MV-4-11 (cell line): ENCODE measurements around the gene USE1.
"Not testable (repeated sequence)": the region's sequence is repeated elsewhere in the genome, so short reads cannot be mapped to it uniquely, and the experiment has no call there.

Source experiments
- DNase-seq: peaks from one replicate; lab custom pipeline; 2025; lab: John Stamatoyannopoulos, UW

Gene USE1, protein sequence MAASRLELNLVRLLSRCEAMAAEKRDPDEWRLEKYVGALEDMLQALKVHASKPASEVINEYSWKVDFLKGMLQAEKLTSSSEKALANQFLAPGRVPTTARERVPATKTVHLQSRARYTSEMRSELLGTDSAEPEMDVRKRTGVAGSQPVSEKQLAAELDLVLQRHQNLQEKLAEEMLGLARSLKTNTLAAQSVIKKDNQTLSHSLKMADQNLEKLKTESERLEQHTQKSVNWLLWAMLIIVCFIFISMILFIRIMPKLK

DNA sequence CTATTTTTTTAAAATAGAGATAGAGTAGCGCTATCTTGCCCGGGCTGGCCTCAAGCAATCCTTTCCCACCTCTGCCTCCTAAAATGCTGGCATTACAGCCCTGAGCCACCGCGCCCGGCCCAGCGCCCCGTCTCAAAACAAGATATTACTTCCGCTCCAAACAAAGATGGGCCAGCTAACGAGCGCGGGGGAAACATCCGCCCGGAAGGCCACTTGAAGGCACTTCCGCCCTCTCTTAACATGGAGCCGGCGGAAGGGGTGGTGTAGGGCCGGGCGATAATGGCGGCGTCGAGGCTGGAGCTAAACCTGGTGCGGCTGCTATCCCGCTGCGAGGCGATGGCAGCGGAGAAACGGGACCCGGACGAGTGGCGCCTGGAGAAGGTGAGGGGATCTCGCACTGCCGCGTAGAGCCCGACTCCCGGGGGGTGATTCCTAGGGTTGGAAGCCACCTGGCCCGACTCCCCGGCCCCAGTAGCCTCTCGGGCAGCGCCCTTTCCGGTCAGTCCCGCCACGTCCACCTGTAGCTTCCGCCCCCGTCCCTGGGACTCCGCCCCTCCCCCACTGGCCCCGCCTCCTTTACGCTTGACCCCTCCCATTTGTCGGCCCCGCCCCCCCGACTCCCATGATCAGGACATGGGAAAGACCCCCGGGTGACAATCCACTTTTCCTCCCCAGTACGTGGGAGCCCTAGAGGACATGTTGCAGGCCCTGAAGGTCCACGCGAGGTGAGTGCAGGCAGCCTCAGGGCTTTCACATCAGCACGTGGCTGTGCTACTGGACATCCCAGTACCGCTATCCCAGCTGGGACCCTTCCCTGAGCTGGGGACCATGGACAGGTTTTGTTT is at the start of gene USE1:
TSS of gene USE1 (plus strand) at position 231 of the 845 bp plus-strand sequence. CDS start at position 280, 49 bp downstream.
- DNase-seq: peak; percentile 95

DNA sequence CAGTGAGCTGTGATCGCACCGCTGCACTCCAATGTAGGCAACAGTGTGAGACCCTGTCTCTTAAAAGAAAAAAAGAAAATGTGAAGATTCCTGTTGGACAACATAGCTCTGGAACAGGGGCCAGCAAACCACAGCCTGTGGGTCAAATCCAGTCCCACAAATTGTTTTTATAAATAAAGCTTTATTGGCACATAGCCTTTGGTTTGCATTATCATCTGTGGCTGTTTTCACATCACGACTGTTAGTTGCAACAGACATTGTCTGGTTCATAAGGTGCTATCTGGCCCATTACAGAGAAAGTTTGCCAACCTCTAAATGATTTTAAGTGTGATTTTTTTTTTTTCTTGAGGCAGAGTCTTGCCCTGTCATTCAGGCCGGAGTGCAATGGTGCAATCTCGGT is 49.4 kb upstream of the USE1 start:
- DNase-seq: no peak

DNA sequence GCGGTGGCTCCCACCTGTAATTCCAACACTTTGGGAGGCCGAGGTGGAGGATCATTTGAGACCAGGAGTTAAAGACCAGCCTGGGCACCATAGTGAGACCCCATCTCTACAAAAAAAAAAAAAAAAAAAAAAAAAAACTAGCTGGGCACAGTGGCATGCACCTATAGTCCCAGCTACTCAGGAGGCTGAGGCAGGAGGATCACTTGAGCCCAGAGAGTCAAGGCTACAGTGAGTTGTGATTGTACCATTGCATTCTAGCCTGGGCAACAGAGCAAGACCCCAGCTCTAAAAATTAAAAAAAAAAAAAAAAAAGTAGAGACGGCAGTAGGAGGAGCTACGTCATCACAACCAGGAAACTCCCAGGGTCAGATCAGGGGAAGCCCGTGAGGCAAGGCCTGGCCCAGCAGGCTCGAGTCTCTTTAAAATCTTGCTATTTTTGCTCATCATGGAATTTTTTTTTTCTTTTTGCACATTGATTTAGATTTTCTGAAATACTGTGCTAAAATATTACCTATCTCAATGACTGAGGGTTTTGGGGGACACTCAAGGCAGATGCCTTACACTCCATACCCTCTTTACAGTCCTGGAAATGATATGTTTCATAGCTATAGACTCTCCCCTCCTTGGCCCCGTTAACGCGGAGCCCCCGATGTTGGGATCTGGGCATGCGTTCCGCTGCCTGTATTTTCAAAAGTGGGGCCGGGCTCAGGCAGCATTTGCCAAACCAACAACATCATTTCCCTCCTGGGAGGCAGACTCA is 44.4 kb upstream of the USE1 start:
- DNase-seq: no peak

DNA sequence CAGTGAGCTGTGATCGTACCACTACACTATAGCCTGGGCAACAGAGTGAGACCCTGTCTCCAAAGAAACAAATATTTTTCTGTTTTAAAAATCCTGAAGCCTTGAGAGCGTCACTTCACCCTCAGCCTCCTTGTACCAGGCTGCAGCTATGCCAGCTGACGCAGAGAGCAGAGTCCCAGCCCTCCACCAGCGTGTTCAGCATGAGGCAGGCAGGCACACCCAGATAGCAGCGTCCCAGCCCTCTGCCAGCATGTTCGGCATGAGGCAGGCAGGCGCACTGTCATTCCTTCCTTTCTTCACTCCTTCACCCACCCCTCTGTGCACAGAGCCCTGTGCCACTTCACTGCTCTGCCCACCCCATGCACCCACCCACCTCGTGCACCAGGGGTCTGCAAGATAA is 43.3 kb upstream of the USE1 start:
- no peak for DNase-seq

DNA sequence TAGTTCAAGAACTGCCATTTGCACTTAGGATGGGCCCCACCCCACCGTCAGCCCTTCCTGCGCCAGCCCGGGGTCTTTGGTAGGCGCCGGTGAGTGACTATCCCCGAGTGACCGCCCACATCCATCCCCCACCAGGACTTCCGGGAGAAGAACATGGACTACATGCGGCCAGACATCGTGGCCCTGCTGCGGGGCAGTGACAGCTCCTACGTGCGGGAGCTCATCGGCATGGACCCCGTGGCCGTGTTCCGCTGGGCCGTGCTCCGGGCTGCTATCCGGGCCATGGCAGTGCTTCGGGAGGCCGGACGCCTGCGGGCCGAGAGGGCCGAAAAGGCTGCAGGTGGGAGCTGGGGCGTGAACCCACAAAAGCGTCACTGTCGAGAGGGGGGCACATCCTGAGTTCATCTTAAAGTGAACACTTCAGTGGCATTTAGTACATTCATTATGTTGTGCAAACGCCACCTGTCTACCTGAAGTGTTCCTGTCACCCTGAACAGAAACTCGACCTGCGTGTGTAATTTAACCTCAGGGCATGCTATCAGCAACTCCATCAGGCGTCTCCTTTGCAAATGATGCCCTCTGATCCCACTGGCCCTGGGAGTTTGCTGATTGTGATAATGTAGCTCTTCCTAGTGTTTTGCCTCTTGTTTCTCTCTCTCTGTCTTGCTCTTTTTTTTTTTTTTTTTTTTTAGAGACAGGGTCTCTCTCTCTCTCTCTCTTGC is 42.4 kb upstream of the USE1 start:
- DNase-seq: no peak

DNA sequence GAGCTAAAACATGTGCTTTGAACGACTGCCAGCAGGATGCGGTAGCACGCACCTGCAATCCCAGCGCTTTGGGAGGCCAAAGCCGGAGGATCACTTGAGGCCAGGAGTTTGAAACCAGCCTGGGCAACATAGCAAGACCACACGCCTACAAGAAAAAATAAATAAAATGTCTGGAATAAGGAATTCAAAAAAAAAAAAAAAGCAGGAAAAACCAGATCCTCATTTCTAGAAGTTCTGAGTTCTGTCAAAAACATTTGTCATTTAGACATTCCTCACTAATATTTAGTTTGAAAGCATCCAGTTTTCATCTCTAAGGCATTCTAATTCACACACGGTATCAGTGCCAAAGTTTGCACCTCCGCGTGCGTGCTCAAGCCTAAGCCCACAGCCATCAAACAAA is 36.9 kb upstream of the USE1 start:
- DNase-seq: no peak

DNA sequence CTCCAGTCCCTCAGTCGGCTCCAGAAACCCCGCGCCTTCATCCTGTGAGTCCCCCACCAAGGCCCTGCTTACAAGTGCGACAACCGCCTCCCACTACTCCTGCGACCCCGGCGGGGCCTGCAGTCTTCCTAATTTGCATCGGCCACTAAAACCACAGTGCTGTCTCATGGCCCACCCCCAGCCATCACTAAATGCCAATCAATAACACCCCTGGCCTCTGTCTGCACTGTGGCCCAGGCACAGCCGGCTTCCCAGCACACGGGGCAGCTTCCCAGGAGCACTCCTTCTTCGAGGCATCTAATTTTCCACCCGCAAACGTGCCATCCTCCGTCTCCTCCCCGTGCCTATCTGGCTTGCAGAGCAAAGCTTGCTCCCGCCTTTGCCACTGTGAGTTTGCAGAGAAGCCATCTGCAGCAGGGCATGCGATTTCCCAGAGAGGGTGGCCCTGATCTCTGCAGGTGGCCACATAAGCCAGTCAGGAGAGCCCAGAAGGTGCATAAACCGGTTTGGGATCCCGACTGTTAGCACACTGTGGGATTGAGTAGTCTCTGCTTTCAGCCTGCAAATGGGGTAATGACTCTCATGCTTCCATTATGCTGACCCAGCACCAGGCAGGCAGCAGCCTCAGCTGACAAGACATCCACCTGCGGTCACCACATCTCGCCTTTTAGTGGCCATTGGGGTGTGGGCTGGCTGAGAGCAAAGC is 34.0 kb upstream of the USE1 start:
- DNase-seq: no peak

DNA sequence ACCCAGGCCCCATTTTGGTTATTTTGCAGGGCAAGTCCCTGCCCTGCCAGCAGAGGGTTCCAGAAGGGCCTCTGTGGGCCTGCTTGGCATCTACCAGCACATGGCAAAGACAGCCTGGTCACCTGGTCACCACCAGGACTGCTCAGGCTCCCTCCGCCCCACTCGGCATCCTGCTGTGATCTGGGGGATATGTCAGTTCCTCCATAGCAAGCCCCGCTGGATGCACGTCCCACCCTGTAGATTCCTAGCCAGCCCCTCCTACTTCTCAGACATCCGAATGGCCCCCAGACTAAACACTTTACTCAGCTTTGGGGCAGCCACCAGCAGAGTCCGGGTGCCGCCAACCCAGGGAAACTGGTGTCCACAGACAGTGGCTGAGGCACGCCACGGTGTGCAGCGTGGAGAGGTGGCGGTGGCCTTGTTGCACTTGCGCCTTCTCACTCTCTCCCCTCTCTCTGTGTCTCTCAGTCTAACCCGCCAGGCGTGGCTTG is 31.8 kb upstream of the USE1 start:
- DNase-seq: peak; percentile 74

DNA sequence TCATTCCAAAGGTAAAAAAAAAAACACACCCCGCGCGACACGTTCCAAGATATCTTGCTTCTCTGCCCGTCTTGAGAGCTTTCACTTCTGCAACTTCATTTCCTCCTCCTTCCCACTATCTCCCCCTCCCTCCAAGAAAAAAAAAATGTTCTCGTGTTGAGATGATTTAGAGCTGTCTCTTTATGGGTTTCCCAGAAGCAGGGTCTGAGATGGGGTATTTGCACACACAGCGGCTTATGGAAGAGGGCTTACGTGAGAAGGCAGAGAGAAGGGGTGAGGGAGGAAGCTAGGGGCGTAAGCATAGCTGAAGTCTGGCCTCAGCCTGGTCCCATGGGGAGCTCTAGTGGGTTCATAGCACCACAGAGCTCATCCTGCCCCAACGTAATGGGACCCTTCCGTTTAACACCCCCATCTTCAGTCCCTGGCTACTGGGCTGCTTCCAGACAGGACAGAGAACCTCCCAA is 31.3 kb upstream of the USE1 start:
- peak; percentile 97 for DNase-seq

DNA sequence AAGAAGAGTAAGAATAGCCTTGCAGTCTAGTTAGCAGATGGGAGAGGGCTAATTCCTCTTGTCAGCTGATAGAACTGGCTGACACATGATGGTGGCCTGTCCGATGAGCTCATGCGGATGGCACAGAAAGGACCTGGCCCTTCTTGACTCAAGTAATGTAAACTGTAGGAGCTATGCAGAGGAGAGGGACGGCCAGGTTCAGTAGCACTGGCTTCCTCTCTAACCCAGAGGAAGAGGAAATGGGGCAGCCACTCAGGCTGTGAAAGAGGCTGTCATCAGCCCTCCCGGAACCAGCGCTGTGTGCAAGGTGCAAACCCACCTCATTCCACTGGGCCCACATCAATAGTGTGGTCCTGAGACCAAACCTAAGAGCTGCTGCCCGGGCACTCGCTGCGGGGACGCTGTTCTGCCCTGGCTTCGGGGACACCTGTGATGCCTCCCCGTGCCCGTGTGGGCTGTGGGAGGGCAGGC is 30.8 kb upstream of the USE1 start:
- peak; percentile 79 for DNase-seq

DNA sequence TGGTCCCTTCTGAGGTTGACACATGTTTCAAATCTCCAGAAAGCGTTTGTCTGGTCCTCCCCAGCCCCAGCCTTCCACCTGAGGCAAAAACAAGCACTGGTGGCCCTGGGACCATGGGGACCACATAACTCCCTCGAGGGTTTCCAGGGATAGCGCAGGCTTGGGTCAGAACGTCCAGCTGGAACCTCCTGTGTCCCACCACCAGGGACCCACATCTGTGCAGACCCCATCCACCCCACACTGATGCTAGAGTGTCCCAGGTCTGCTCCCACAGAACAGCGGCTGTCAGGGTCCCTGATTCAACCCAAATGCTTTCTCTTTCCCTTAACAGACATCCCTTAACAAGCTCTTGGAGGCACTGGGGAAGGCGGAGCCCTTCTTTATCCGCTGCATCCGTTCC is 29.6 kb upstream of the USE1 start:
- DNase-seq: no peak

DNA sequence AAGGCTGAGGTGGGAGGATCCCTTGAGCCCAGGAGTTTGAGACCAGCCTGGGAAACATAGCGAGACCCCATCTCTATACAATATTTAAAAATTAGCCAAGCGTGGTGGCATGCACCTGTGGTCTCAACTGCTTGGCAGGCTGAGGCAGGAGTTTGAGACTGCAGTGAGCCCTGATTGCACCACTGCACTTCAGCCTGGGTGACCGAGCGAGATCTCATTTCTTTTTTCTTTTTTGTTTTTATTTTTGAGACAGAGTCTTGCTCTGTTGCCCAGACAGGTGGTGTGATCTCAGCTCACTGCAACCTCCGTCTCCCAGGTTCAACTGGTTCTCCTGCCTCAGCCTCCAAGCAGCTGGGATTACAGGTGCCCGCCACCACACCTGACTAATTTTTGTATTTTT is 23.4 kb upstream of the USE1 start:
- not testable (repeated sequence) for DNase-seq

DNA sequence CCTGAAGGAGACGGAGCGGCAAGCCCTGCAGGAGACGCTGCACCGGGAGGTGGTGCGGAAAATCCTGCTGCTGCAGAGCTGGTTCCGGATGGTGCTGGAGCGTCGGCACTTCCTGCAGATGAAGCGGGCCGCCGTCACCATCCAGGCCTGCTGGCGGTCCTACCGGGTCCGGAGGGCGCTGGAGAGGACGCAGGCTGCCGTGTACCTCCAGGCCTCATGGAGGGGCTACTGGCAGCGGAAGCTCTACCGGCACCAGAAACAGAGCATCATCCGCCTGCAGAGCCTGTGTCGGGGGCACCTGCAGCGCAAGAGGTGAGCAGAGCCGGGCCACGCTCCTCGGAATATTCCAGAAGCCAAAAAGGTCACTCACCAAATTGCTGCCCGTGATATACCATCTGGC is 22.4 kb upstream of the USE1 start:
- no peak for DNase-seq

DNA sequence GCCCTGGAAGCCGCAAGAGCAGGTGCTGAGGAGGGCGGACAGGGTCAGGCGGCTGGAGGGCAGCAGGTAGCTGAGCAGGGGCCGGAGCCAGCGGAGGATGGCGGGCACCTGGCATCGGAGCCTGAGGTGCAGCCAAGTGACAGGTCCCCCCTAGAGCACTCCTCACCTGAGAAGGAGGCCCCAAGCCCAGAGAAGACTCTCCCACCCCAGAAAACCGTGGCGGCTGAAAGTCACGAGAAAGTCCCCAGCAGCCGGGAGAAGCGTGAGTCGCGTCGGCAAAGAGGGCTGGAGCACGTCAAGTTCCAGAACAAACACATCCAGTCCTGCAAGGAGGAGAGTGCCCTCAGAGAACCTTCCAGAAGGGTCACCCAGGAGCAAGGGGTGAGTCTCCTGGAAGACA is 20.5 kb upstream of the USE1 start:
- DNase-seq: no peak

DNA sequence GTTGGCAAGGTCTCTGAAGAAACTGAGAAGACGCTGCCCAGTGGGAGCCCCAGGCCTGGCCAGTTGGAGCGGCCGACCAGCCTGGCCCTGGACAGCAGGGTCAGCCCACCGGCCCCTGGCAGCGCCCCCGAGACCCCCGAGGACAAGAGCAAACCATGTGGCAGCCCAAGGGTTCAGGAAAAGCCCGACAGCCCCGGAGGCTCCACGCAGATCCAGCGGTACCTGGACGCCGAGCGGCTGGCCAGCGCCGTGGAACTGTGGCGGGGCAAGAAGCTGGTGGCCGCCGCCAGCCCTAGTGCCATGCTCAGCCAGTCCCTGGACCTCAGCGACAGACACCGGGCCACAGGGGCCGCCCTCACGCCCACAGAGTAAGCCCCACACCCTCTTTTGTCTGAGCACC is 20.1 kb upstream of the USE1 start:
- DNase-seq: no peak

DNA sequence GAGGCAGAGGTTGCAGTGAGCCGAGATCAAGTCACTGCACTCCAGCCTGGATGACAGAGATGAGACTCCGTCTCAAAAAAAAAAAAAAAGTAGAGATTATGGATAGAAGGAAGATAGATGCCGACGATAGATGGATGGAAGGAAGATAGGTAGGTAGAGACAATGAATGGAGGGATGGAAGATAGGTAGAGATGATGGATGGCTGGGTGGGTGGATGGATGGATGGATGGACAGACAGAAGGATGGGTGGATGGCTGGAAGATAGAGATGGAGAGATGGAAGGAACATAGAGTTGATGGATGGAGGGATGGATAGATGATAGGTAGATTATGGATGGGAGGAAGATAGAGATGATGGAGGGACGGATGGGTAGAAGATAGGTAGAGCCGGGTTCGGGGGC is 18.5 kb upstream of the USE1 start:
- no peak for DNase-seq

DNA sequence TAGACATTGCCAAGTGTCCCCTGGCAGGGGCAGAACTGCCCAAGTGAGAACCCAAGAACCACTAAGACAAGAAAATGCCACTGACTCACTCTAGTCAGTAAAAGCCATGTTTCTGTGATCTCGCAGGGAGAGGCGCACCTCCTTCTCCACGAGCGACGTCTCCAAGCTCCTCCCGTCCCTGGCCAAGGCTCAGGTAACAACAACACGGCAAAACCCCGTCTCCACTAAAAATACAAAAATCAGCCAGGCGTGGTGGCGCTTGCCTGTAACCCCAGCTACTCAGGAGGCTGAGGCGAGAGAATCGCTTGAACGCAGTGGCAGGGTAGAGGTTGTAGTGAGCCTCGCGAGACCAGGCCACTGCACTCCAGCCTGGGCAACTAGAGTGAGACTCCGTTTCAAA is 17.5 kb upstream of the USE1 start:
- DNase-seq: no peak

DNA sequence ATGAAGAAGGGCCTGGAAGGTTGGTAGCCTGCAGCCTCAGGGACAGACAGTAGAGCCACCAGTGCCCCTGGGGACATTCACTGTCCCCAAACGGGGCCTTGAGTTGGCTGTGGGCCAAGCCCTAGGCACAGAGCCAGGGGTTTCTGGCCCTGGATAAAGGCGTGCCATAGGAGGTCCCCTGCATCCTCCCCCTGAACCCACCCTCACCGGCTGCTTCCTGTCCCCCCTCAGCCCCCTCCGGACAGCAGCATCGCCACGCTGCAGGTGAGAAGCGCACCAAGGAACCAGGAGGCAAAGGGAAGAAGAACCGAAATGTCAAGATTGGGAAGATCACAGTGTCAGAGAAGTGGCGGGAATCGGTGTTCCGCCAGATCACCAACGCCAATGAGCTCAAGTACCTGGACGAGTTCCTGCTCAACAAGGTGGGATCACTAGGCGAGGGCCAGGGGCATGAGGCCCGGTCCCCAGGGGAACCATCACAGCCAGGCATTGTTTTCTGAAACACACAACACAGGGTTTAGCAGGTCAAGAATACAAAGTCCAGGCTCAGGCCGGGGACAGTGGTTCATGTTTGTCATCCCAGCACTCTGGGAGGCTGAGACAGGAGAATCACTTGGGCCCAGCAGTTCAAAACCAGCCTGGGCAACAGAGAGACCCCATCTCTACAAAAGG is 14.6 kb upstream of the USE1 start:
- DNase-seq: no peak

DNA sequence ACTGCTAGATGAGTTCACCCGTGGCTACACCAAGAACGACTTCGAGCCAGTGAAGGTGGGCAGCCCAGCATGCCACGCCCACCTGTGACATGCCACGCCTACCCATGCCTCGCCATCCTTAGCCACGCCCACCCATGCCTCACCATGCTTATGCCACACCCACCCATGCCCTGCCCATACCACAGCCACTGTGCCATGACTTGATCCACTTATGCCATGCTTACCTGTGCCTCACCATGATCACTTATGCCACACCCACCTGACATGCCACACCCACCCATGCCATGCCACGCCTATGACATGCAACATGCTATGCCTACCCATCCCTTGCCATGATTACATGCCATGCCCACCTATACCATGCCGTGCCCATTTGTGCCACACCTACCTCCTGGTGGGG is 12.9 kb upstream of the USE1 start:
- DNase-seq: no peak

DNA sequence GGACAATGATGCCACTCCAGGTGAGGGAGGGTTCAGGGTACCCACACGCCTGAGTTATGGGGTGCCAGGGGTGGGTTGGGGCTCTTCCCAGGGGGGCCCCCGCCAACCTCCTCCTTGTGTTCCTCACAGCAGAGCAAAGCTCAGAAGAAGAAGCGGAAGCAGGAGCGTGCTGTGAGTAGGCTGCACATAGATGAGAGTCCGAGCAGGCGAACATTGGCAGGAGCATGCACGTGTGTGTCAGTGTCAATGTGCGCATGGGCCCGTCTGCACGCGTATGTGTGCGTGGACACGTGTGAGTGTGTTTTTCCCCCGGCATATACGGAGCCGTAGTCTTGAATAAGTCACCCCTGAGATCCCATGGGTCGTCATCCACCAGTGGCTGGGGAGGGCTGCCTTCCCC is 12.4 kb upstream of the USE1 start:
- no peak for DNase-seq
